Osteoblast (primary cell): ENCODE data around the gene NUP153. TPM values are rescaled to one million over a fixed set of nuclear protein-coding genes. Genes with fewer than 3 reads are reported as not detected.
"Not testable (repeated sequence)": the region's sequence is repeated elsewhere in the genome, so short reads cannot be mapped to it uniquely, and the experiment has no call there.

Experiments
- DNase-seq: peaks from one replicate; pipeline ENCODE4 v3.0.0; 2011; ENCODE audit warnings: low spot score, mixed read lengths; ENCODE audit not compliant: insufficient read length; ENCODE audit errors: missing footprints
- H2AFZ ChIP-seq: 2 replicates; pipeline ENCODE4 v1.6.0; 2011; ENCODE audit warnings: mild to moderate bottlenecking, low read length
- H3K27ac ChIP-seq: 2 replicates; pipeline ENCODE4 v1.5.1; 2011; ENCODE audit warnings: mild to moderate bottlenecking, low read depth, low read length, moderate library complexity
- H3K27me3 ChIP-seq: 2 replicates; pipeline ENCODE4 v1.6.0; 2012; ENCODE audit warnings: mild to moderate bottlenecking, control low read depth, inconsistent platforms, low read length, moderate library complexity; ENCODE audit not compliant: insufficient read depth
- H3K36me3 ChIP-seq: 2 replicates; pipeline ENCODE4 v1.5.1; 2011; ENCODE audit warnings: mild to moderate bottlenecking, low read length, control low read depth, moderate library complexity; ENCODE audit not compliant: insufficient read depth
- H3K4me1 ChIP-seq: 2 replicates; pipeline ENCODE4 v1.5.1; 2011; ENCODE audit warnings: mild to moderate bottlenecking, low read length, control low read depth, moderate library complexity; ENCODE audit not compliant: insufficient read depth
- H3K4me2 ChIP-seq: 2 replicates; pipeline ENCODE4 v1.6.0; 2011; ENCODE audit warnings: mild to moderate bottlenecking, low read length; ENCODE audit not compliant: insufficient read depth
- H3K4me3 ChIP-seq: fragments of 200-600 bp; sonication (generic); 3 replicates; pipeline ENCODE4 v1.5.1; 2012; ENCODE audit warnings: mild to moderate bottlenecking, low read length, inconsistent platforms; ENCODE audit not compliant: insufficient read depth
- H3K79me2 ChIP-seq: 2 replicates; pipeline ENCODE4 v1.6.0; 2012; ENCODE audit warnings: mild to moderate bottlenecking, low read length, control low read depth, inconsistent platforms; ENCODE audit not compliant: insufficient read depth
- H3K9me3 ChIP-seq: 2 replicates; pipeline ENCODE4 v1.5.1; 2011; ENCODE audit warnings: low read depth, low read length, control low read depth
- H4K20me1 ChIP-seq: 2 replicates; pipeline ENCODE4 v1.6.0; 2012; ENCODE audit warnings: mild to moderate bottlenecking, low read length, control low read depth; ENCODE audit not compliant: insufficient read depth
- CTCF ChIP-seq: IDR thresholded peaks from 2 replicates; pipeline ENCODE4 v1.5.1; 2011; ENCODE audit warnings: mild to moderate bottlenecking, low read depth, low read length, moderate library complexity; ENCODE audit errors: extremely low read depth
- total RNA-seq: library from RNA; depleted of rRNA; stranded (reverse); fragments of >200 nt; gene quantifications from 2 replicates; pipeline ENCODE4 v1.2.3, GENCODE V29; 2012

Gene NUP153
- total RNA-seq: 28.6 TPM in 2 replicates

- peaks cover 17% of the 10 kb centered on the region for H4K20me1 ChIP-seq
- H3K4me1 ChIP-seq: peaks cover 33% of the 10 kb centered on the region
- TF ChIP-seq CTCF: no peak
- H3K4me3 ChIP-seq: peak within 1 kb of the TSS; percentile 89
- peaks cover 47% of the 10 kb centered on the region for H3K79me2 ChIP-seq
- peak within 1 kb of the TSS; percentile 82 for H3K4me2 ChIP-seq
- no peaks in the 10 kb centered on the region for H3K27me3 ChIP-seq
- no peaks in the 10 kb centered on the region for H3K36me3 ChIP-seq
- peak within 1 kb of the TSS; percentile 92 for H2AFZ ChIP-seq
- H3K27ac ChIP-seq: peak within 1 kb of the TSS; percentile 93
- peak; percentile 95 for DNase-seq
- no peaks in the 10 kb centered on the region for H3K9me3 ChIP-seq
Measured at GRCh38 chr6:17706580-17707370, at the start of gene NUP153. Gene NUP153, minus strand, starts transcription at chr6:17706925. Its CDS starts 538 bp downstream, at chr6:17706387.

GRCh38 chr6:17754254-17754653 lies 47.5 kb upstream of the NUP153 start:
- Histone ChIP-seq H3K4me2 (no peak overlapping the region), H2AFZ (no peak overlapping the region), H3K79me2 (no peaks in the 10 kb centered on the region), H4K20me1 (no peaks in the 10 kb centered on the region), H3K9me3 (no peaks in the 10 kb centered on the region), H3K36me3 (no peaks in the 10 kb centered on the region), H3K4me3 (no peak overlapping the region), H3K27ac (no peak overlapping the region), H3K4me1 (no peaks in the 10 kb centered on the region), H3K27me3 (no peaks in the 10 kb centered on the region)
- DNase-seq: no peak
- TF ChIP-seq CTCF: no peak

- not testable (repeated sequence) for H2AFZ ChIP-seq, H3K27me3 ChIP-seq, H3K4me3 ChIP-seq, H3K79me2 ChIP-seq, H4K20me1 ChIP-seq, H3K36me3 ChIP-seq, H3K4me2 ChIP-seq, H3K27ac ChIP-seq, H3K4me1 ChIP-seq, H3K9me3 ChIP-seq, DNase-seq
Measured at GRCh38 chr6:17745324-17745723, 38.6 kb upstream of the NUP153 start.

- not testable (repeated sequence) for DNase-seq, H4K20me1 ChIP-seq, H3K4me1 ChIP-seq, H2AFZ ChIP-seq, H3K4me3 ChIP-seq, H3K36me3 ChIP-seq, H3K27ac ChIP-seq, H3K9me3 ChIP-seq, H3K27me3 ChIP-seq, H3K4me2 ChIP-seq, H3K79me2 ChIP-seq
Measured at GRCh38 chr6:17744757-17745308, 38.1 kb upstream of the NUP153 start.
